Measurements from ENCODE around the gene GNAO1.

DNA sequence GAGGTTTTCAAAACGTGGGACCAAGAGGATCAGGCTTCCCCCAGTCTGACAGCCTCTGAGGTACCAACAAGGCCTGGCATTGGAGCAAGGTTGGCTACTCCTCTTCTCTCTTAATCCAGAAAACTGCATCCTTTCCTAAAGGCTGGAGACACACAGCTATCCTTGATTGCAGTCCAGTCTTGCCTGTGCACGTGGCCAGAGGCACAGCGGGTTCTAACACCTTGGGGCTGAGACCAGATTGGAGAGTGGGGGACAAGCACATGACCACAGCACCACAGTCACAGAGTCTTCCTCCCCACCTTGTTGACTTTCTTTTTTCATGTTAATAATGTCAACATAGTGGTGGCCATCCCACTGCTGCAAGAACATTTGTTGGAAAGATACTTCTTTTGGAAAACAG lies 46.9 kb downstream of the GNAO1 start:
- TF ChIP-seq CTCF (IDR thresholded peaks at IDR 0.05) (no peak), POLR2A (IDR thresholded peaks at IDR 0.05) (no peak)
